ENCODE data around the gene CBLC. TPM values are rescaled to one million over a fixed set of nuclear protein-coding genes. Genes with fewer than 3 reads are reported as not detected.
A peak's percentile ranks its signal among the peaks of the same experiment; 100 is the strongest.

CBLC gene
- total RNA-seq: not detected

- no peaks in the 10 kb centered on the region for H3K9me3 Mint-ChIP-seq
- no peaks in the 10 kb centered on the region for H3K36me3 Mint-ChIP-seq
- DNase-seq (ENCODE audit: low spot score in 2 of 2) (no peak), ATAC-seq (peak in 1 of 2 donors; percentile 32)
- H3K27ac Mint-ChIP-seq: no peak within 1 kb of the TSS
Observed at GRCh38 chr19:44777715-44778347, at the start of gene CBLC. Gene CBLC, plus strand, starts transcription at chr19:44777890. Its CDS starts 42 bp downstream, at chr19:44777932.

- Mint-ChIP-seq H3K36me3 (no peaks in the 10 kb centered on the region), H3K27ac (peak overlapping the region in 1 of 2 donors; percentile 2), H3K9me3 (no peaks in the 10 kb centered on the region)
- no peak for DNase-seq (ENCODE audit: low spot score in 2 of 2)
- peak; percentile 16 to 19 for ATAC-seq
Observed at GRCh38 chr19:44728178-44728577, 49.5 kb upstream of the CBLC start.

- no peaks in the 10 kb centered on the region for H3K36me3 Mint-ChIP-seq
- DNase-seq (ENCODE audit: low spot score in 2 of 2) (no peak), ATAC-seq (no peak)
Observed at GRCh38 chr19:44729516-44730033, 48.1 kb upstream of the CBLC start.

GRCh38 chr19:44731081-44731480, 46.6 kb upstream of the CBLC start:
- DNase-seq (ENCODE audit: low spot score in 2 of 2): no peak
- Mint-ChIP-seq H3K27ac (no peak overlapping the region), H3K9me3 (no peaks in the 10 kb centered on the region), H3K36me3 (no peaks in the 10 kb centered on the region)
- no peak for ATAC-seq

More at GRCh38 chr19:44729516-44730033, 48.1 kb upstream of the CBLC start:
- no peaks in the 10 kb centered on the region for H3K9me3 Mint-ChIP-seq
- H3K27ac Mint-ChIP-seq: no peak overlapping the region

GRCh38 chr19:44731622-44732021, 46.1 kb upstream of the CBLC start:
- Mint-ChIP-seq H3K27ac (no peak overlapping the region), H3K9me3 (no peaks in the 10 kb centered on the region), H3K36me3 (no peaks in the 10 kb centered on the region)
- no peak for ATAC-seq
- no peak for DNase-seq (ENCODE audit: low spot score in 2 of 2)

- ATAC-seq: no peak
- no peak for DNase-seq (ENCODE audit: low spot score in 2 of 2)
- no peaks in the 10 kb centered on the region for H3K36me3 Mint-ChIP-seq
- no peak overlapping the region for H3K27ac Mint-ChIP-seq
- H3K9me3 Mint-ChIP-seq: no peaks in the 10 kb centered on the region
Observed at GRCh38 chr19:44732235-44733014, 45.3 kb upstream of the CBLC start.

GRCh38 chr19:44734357-44734756, 43.3 kb upstream of the CBLC start:
- H3K36me3 Mint-ChIP-seq: no peaks in the 10 kb centered on the region
- no peak overlapping the region for H3K27ac Mint-ChIP-seq

GRCh38 chr19:44735011-44735410, 42.7 kb upstream of the CBLC start:
- Mint-ChIP-seq H3K9me3 (no peaks in the 10 kb centered on the region), H3K36me3 (no peaks in the 10 kb centered on the region), H3K27ac (no peak overlapping the region)
- no peak for ATAC-seq
- no peak for DNase-seq (ENCODE audit: low spot score in 2 of 2)

More at GRCh38 chr19:44734357-44734756, 43.3 kb upstream of the CBLC start:
- no peak for DNase-seq (ENCODE audit: low spot score in 2 of 2)
- ATAC-seq: no peak
- H3K9me3 Mint-ChIP-seq: no peaks in the 10 kb centered on the region

GRCh38 chr19:44737238-44738071, 40.2 kb upstream of the CBLC start:
- ATAC-seq (peak in 1 of 2 donors; percentile 30), DNase-seq (ENCODE audit: low spot score in 2 of 2) (no peak)
- Mint-ChIP-seq H3K27ac (no peak overlapping the region), H3K36me3 (no peaks in the 10 kb centered on the region), H3K9me3 (no peaks in the 10 kb centered on the region)

GRCh38 chr19:44738136-44738535, 39.6 kb upstream of the CBLC start:
- H3K27ac Mint-ChIP-seq: no peak overlapping the region
- no peak for ATAC-seq
- H3K36me3 Mint-ChIP-seq: no peaks in the 10 kb centered on the region

GRCh38 chr19:44738603-44739558, 38.8 kb upstream of the CBLC start:
- peak in 1 of 2 donors; percentile 46 for ATAC-seq
- H3K27ac Mint-ChIP-seq: no peak overlapping the region
- no peak for DNase-seq (ENCODE audit: low spot score in 2 of 2)
- no peaks in the 10 kb centered on the region for H3K9me3 Mint-ChIP-seq
- H3K36me3 Mint-ChIP-seq: no peaks in the 10 kb centered on the region

More at GRCh38 chr19:44738136-44738535, 39.6 kb upstream of the CBLC start:
- no peaks in the 10 kb centered on the region for H3K9me3 Mint-ChIP-seq
- no peak for DNase-seq (ENCODE audit: low spot score in 2 of 2)

- DNase-seq (ENCODE audit: low spot score in 2 of 2): no peak
- Mint-ChIP-seq H3K36me3 (no peaks in the 10 kb centered on the region), H3K9me3 (no peaks in the 10 kb centered on the region), H3K27ac (no peak overlapping the region)
- ATAC-seq: no peak
Observed at GRCh38 chr19:44740351-44740824, 37.3 kb upstream of the CBLC start.

GRCh38 chr19:44741258-44741731, 36.4 kb upstream of the CBLC start:
- DNase-seq (ENCODE audit: low spot score in 2 of 2): no peak
- ATAC-seq: peak; percentile 24 to 53
- H3K36me3 Mint-ChIP-seq: no peaks in the 10 kb centered on the region
- H3K27ac Mint-ChIP-seq: peak overlapping the region in 1 of 2 donors; percentile 40
- no peaks in the 10 kb centered on the region for H3K9me3 Mint-ChIP-seq

- no peaks in the 10 kb centered on the region for H3K9me3 Mint-ChIP-seq
- DNase-seq (ENCODE audit: low spot score in 2 of 2) (no peak), ATAC-seq (peak in 1 of 2 donors; percentile 62)
- no peaks in the 10 kb centered on the region for H3K36me3 Mint-ChIP-seq
- H3K27ac Mint-ChIP-seq: peak overlapping the region in 1 of 2 donors; percentile 40
Observed at GRCh38 chr19:44741841-44742329, 35.8 kb upstream of the CBLC start.

- ATAC-seq (no peak), DNase-seq (ENCODE audit: low spot score in 2 of 2) (no peak)
- Mint-ChIP-seq H3K36me3 (no peaks in the 10 kb centered on the region), H3K27ac (peak overlapping the region in 1 of 2 donors; percentile 40), H3K9me3 (no peaks in the 10 kb centered on the region)
Observed at GRCh38 chr19:44742330-44743061, 35.2 kb upstream of the CBLC start.

All from activated naive CD4-positive, alpha-beta T cell treated with anti-CD3 and anti-CD28 coated beads, Interleukin-2, amount 50 U/mL, for 72 hours (primary cell).